Activated CD8-positive, alpha-beta memory T cell treated with anti-CD3 and anti-CD28 coated beads, Interleukin-2, amount 10 ng/mL, durations not matched to agents 7 days and 5 days (primary cell): ENCODE measurements around the gene SUSD5. TPM values are rescaled to one million over a fixed set of nuclear protein-coding genes. Genes with fewer than 3 reads are reported as not detected.

ENCODE experiments used
- ATAC-seq: fragments of 150-1000 bp; cut with Tn5 transposase; one replicate; pipeline ENCODE4 v1.10.0; 2021; ENCODE audit warnings: moderate library complexity
- CTCF ChIA-PET: fragments of 350-600 bp; sonication (Branson Sonifier 250); formaldehyde crosslinking; loops from one replicate; lab custom pipeline; 2021; ENCODE audit warnings: antibody characterized with exemption; lab: Charles Lee
- DNase-seq: peaks from one replicate; pipeline ENCODE4 v3.0.0-alpha.2; 2020
- H3K27ac Mint-ChIP-seq: one replicate; pipeline ENCODE4 v1.8.0; 2021; ENCODE audit warnings: mild to moderate bottlenecking, mixed read lengths
- H3K27me3 Mint-ChIP-seq: one replicate; pipeline ENCODE4 v1.8.0; 2021; ENCODE audit warnings: mixed read lengths
- H3K36me3 Mint-ChIP-seq: one replicate; pipeline ENCODE4 v1.8.0; 2021; ENCODE audit warnings: mild to moderate bottlenecking, mixed read lengths
- H3K4me1 Mint-ChIP-seq: one replicate; pipeline ENCODE4 v1.8.0; 2021; ENCODE audit warnings: mixed read lengths
- H3K4me3 Mint-ChIP-seq: one replicate; pipeline ENCODE4 v1.8.0; 2021; ENCODE audit warnings: mild to moderate bottlenecking, moderate library complexity, mixed read lengths
- H3K9me3 Mint-ChIP-seq: one replicate; pipeline ENCODE4 v1.8.0; 2022; ENCODE audit warnings: low read depth, mixed read lengths
- total RNA-seq, 2 experiments: library from RNA; stranded (reverse); gene quantifications; one replicate each; pipeline ENCODE4 v1.2.3, GENCODE V29; 2021

Gene SUSD5
- not detected for total RNA-seq

- ATAC-seq (no peak), DNase-seq (no peak)
- Mint-ChIP-seq H3K9me3 (no peaks in the 10 kb centered on the region), H3K4me3 (no peak within 1 kb of the TSS), H3K27me3 (peaks cover 71% of the 10 kb centered on the region), H3K27ac (no peak within 1 kb of the TSS), H3K4me1 (peaks cover 5% of the 10 kb centered on the region), H3K36me3 (no peaks in the 10 kb centered on the region)
- CTCF ChIA-PET = no interaction called here
Measured at GRCh38 chr3:33218446-33219174, at the start of gene SUSD5. Gene SUSD5, minus strand, starts transcription at chr3:33218810. Its CDS starts 13 bp downstream, at chr3:33218797.

DNA sequence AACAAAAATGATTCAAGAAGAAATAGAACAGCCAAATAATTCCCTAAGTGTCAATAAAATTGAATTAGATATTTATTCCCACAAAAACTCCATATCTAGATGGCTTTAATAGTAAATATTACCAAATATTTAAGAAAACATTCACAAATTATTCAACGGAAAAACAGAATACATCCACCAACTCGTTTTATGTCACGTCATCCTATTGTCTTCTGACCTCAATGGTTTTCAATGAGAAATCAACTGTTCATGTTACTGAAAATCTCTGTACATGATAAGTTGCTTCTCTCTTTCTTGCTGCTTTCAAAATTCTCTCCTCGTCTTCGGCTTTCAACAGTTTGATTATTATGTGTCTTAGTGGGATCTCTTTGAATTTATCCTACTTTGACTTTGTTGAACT is 41.5 kb upstream of the SUSD5 start:
- Mint-ChIP-seq H3K27ac (no peak overlapping the region), H3K27me3 (peaks cover 18% of the 10 kb centered on the region), H3K9me3 (no peaks in the 10 kb centered on the region), H3K36me3 (no peaks in the 10 kb centered on the region), H3K4me1 (no peaks in the 10 kb centered on the region), H3K4me3 (no peak overlapping the region)
- no peak for DNase-seq
- ATAC-seq = no peak
- CTCF ChIA-PET = interaction anchor here (0.6 kb wide), 1 partner anchor 30 kb away, joined by 3 read pairs; no protein-coding TSS in a partner anchor

DNA sequence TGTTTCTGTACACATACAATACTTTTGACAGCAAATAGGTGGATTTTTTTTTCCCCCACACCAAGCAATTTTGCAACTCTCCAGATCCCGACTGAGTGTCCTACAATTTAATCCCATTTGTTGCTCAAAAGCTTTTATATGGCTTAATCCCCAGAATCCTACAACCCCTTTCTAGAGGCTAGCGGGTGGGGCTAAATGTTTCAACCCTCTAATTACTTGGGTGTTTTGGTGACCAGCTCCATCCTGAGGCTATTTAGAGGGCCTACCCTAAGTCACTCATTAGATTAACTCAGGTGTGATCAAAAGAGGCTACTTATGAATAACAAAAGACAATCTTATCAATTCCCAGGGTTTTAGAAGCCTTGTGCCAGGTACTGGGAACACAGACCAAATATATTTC is 37.6 kb upstream of the SUSD5 start:
- Mint-ChIP-seq H3K27me3 (peaks cover 7% of the 10 kb centered on the region), H3K4me3 (no peak overlapping the region), H3K4me1 (peaks cover 3% of the 10 kb centered on the region), H3K9me3 (no peaks in the 10 kb centered on the region), H3K27ac (no peak overlapping the region), H3K36me3 (no peaks in the 10 kb centered on the region)
- CTCF ChIA-PET = no interaction called here
- ATAC-seq (no peak), DNase-seq (no peak)

GRCh38 chr3:33250712-33251111 is 32.1 kb upstream of the SUSD5 start:
- no peak for ATAC-seq
- Mint-ChIP-seq H3K27me3 (peaks cover 16% of the 10 kb centered on the region), H3K4me3 (no peak overlapping the region), H3K4me1 (peaks cover 3% of the 10 kb centered on the region), H3K9me3 (no peaks in the 10 kb centered on the region), H3K27ac (no peak overlapping the region), H3K36me3 (no peaks in the 10 kb centered on the region)
- CTCF ChIA-PET = interaction anchor here (1.3 kb wide), 1 partner anchor 119 kb away, joined by 3 read pairs; no protein-coding TSS in a partner anchor
- no peak for DNase-seq

DNA sequence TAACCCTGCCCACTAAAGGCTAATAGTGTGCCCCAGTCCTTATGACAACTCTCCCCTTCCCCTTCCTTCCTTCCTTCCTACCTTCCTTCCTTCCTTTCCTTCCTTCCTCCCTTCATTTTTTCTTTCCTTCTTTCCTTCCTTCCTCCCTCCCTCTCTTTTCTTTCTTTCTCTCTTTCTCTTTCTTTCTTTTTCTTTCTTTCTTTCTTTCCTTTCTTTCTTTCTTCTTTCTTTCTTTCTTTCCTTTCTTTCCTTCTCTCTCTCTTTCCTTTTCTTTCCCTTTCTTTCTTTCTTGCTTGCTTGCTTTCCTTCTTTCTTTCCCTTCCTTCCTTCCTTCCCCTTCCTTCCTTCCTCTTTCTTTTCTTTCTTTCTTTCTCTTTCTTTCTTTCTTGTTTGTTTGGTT is 28.2 kb upstream of the SUSD5 start:
- H3K9me3 Mint-ChIP-seq = no peaks in the 10 kb centered on the region

DNA sequence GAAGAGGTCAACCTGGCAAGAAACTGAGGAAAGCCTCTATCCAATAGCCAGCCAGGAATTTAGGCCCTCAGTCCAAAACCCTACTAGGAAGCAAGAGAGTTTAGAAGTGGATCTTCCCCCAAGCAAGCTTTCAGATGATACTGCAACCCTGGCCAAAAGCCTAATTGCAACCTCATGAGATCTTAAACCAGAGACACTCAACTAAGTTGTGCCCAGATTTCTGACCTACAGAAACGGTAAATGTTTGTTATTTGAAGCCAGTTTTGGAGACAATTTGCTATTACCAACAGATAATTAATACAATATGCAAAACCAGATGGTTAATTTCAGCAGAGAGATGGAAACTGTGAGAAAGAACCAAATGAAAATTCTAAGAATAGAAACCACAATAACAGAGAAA is 21.7 kb upstream of the SUSD5 start:
- peaks cover 52% of the 10 kb centered on the region for H3K27me3 Mint-ChIP-seq
- DNase-seq (no peak), ATAC-seq (no peak)
- H3K4me3 Mint-ChIP-seq = no peak overlapping the region
- H3K4me1 Mint-ChIP-seq = no peaks in the 10 kb centered on the region
- CTCF ChIA-PET = no interaction called here
- H3K9me3 Mint-ChIP-seq = no peaks in the 10 kb centered on the region
- no peak overlapping the region for H3K27ac Mint-ChIP-seq
- no peaks in the 10 kb centered on the region for H3K36me3 Mint-ChIP-seq

More for the DNA sequence above, 28.2 kb upstream of the SUSD5 start:
- Mint-ChIP-seq H3K4me3 (no peak overlapping the region), H3K27me3 (peaks cover 30% of the 10 kb centered on the region), H3K4me1 (no peaks in the 10 kb centered on the region), H3K36me3 (no peaks in the 10 kb centered on the region), H3K27ac (no peak overlapping the region)
- DNase-seq = no peak
- CTCF ChIA-PET = no interaction called here
- no peak for ATAC-seq

DNA sequence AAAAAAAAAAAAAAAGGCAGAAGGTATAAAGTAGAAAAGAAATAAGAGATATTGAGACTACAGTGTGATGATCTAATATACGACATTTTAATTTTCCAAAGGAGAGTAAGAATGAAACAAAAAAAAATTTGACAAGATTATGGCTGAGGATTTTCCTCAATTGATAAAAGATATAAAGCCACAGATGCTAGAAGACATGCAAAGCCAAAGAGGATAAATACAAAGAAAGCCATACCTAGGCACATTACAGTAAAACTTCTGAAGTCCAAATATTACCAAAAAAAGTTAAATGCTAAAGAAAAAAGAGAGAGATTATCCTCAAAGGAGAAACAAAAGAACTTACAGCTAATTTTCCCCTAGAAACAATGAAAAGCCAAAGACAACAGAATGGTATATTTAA is 20.3 kb upstream of the SUSD5 start:
- Mint-ChIP-seq H3K27ac (no peak overlapping the region), H3K9me3 (no peaks in the 10 kb centered on the region), H3K27me3 (peaks cover 54% of the 10 kb centered on the region), H3K4me3 (no peak overlapping the region), H3K36me3 (no peaks in the 10 kb centered on the region), H3K4me1 (no peaks in the 10 kb centered on the region)
- CTCF ChIA-PET = no interaction called here
- DNase-seq (no peak), ATAC-seq (no peak)

- ATAC-seq (no peak), DNase-seq (no peak)
- CTCF ChIA-PET = no interaction called here
- Mint-ChIP-seq H3K4me3 (no peak overlapping the region), H3K27ac (no peak overlapping the region), H3K4me1 (no peaks in the 10 kb centered on the region), H3K36me3 (no peaks in the 10 kb centered on the region), H3K27me3 (peaks cover 48% of the 10 kb centered on the region), H3K9me3 (no peaks in the 10 kb centered on the region)
Measured at GRCh38 chr3:33237439-33237838, 18.8 kb upstream of the SUSD5 start.

- ATAC-seq = no peak
- no peak for DNase-seq
- CTCF ChIA-PET = no interaction called here
- Mint-ChIP-seq H3K9me3 (no peaks in the 10 kb centered on the region), H3K4me1 (no peaks in the 10 kb centered on the region), H3K27ac (no peak overlapping the region), H3K4me3 (no peak overlapping the region), H3K36me3 (no peaks in the 10 kb centered on the region), H3K27me3 (peaks cover 42% of the 10 kb centered on the region)
Measured at GRCh38 chr3:33236005-33236404, 17.4 kb upstream of the SUSD5 start.

DNA sequence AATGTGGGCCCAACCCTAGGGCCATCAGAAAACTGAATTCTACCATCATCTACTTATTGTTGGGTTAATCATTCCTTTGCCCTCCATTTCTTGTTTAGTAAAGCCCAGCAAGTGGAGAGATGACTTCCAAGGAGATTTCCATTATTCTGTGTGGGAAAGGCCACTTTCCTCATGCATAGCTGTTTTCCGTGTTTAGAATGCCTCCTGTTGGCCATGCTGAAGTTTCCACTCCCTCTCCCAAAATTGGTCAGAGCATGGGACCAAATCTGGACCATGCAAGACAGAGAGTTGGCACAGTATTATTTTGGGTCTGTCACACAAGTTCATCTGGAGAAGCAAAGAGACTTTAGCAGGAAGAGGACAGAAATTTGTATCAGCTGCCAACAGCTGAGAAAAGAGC is 15.3 kb upstream of the SUSD5 start:
- Mint-ChIP-seq H3K27me3 (peaks cover 33% of the 10 kb centered on the region), H3K36me3 (no peaks in the 10 kb centered on the region), H3K4me3 (no peak overlapping the region), H3K4me1 (no peaks in the 10 kb centered on the region), H3K27ac (no peak overlapping the region), H3K9me3 (no peaks in the 10 kb centered on the region)
- ATAC-seq (no peak), DNase-seq (no peak)
- CTCF ChIA-PET = no interaction called here

- H3K27ac Mint-ChIP-seq = no peak overlapping the region
- H3K4me3 Mint-ChIP-seq = no peak overlapping the region
- DNase-seq = no peak
- no peak for ATAC-seq
- H3K36me3 Mint-ChIP-seq = no peaks in the 10 kb centered on the region
- no peaks in the 10 kb centered on the region for H3K9me3 Mint-ChIP-seq
- H3K27me3 Mint-ChIP-seq = peaks cover 36% of the 10 kb centered on the region
- CTCF ChIA-PET = no interaction called here
- no peaks in the 10 kb centered on the region for H3K4me1 Mint-ChIP-seq
Measured at GRCh38 chr3:33231756-33232465, 13.3 kb upstream of the SUSD5 start.

- Mint-ChIP-seq H3K27ac (no peak overlapping the region), H3K9me3 (no peaks in the 10 kb centered on the region), H3K4me3 (no peak overlapping the region), H3K27me3 (peaks cover 26% of the 10 kb centered on the region), H3K36me3 (no peaks in the 10 kb centered on the region), H3K4me1 (no peaks in the 10 kb centered on the region)
- CTCF ChIA-PET = interaction anchor here (0.6 kb wide), 1 partner anchor 30 kb away, joined by 3 read pairs; no protein-coding TSS in a partner anchor
- ATAC-seq = no peak
- DNase-seq = no peak
Measured at GRCh38 chr3:33229947-33230346, 11.3 kb upstream of the SUSD5 start.

DNA sequence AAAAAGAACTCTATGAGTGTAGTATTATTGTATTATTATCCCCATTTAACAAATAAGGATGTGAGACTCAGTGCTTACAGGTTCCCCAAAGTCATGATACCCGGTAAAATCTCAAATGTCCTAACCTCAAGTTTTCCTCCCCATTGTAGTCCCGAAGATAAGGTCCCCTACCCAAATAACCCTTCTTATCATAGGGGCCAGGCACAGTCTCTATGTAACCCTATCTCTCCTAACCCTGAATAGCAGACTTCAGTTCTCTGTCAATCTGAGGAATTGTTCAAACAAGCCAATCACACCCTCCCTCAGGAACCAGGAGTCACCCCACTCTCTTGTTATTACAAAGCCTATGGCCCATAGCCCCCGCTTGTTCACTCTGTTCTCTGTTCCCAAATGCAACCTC is 10.5 kb upstream of the SUSD5 start:
- no peaks in the 10 kb centered on the region for H3K4me1 Mint-ChIP-seq
- H3K36me3 Mint-ChIP-seq = no peaks in the 10 kb centered on the region
- CTCF ChIA-PET = no interaction called here
- DNase-seq (no peak), ATAC-seq (no peak)
- no peak overlapping the region for H3K27ac Mint-ChIP-seq
- no peak overlapping the region for H3K4me3 Mint-ChIP-seq
- no peaks in the 10 kb centered on the region for H3K9me3 Mint-ChIP-seq
- H3K27me3 Mint-ChIP-seq = peaks cover 30% of the 10 kb centered on the region

DNA sequence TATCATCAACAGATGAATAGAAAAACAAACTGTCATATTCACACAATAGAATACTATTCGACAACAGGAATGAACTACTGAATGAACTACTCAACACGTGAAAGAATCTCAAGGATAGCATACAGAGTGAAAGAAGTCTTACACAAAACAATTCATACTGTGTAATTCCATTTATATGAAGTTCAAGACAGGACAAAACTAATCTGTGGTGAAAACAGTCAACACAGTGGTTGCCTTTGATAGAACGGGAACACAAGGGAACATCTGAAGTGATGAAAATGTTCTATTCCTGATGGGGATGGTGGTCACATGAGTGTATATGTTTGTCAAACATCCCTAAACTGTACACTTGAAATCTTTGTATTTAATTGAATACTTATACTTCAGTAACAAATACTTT is 2.6 kb upstream of the SUSD5 start:
- H3K27me3 Mint-ChIP-seq = peaks cover 67% of the 10 kb centered on the region
- H3K4me1 Mint-ChIP-seq = peaks cover 5% of the 10 kb centered on the region
- H3K4me3 Mint-ChIP-seq = no peak overlapping the region
- DNase-seq = no peak
- CTCF ChIA-PET = no interaction called here
- no peaks in the 10 kb centered on the region for H3K36me3 Mint-ChIP-seq
- H3K9me3 Mint-ChIP-seq = no peaks in the 10 kb centered on the region
- no peak overlapping the region for H3K27ac Mint-ChIP-seq
- no peak for ATAC-seq
